Loucy (cell line): Measurements from ENCODE around the gene RGL3.

Source experiments
- H2AFZ ChIP-seq: fragments of 200-600 bp; sonication (generic); 2 replicates; pipeline ENCODE4 v1.6.0; 2016; ENCODE audit warnings: antibody characterized with exemption, mild to moderate bottlenecking, low read length, moderate library complexity
- H3F3A ChIP-seq: fragments of 200-600 bp; 2 replicates; pipeline ENCODE4 v1.6.0; 2016; ENCODE audit warnings: antibody characterized with exemption, low read depth, mild to moderate bottlenecking
- H3K27me3 ChIP-seq: fragments of 200-600 bp; sonication (generic); 2 replicates; pipeline ENCODE4 v1.6.1; 2014; ENCODE audit warnings: low read length, mild to moderate bottlenecking; ENCODE audit not compliant: insufficient read depth, poor library complexity, severe bottlenecking
- H3K36me3 ChIP-seq: fragments of 200-600 bp; sonication (generic); 2 replicates; pipeline ENCODE4 v1.6.1; 2016; ENCODE audit warnings: low read length; ENCODE audit not compliant: insufficient read depth
- H3K4me1 ChIP-seq: fragments of 200-600 bp; sonication (generic); 2 replicates; pipeline ENCODE4 v1.5.1; 2014; ENCODE audit warnings: low read length, mild to moderate bottlenecking; ENCODE audit not compliant: insufficient read depth, poor library complexity, severe bottlenecking
- H3K4me2 ChIP-seq: fragments of 200-600 bp; sonication (generic); 2 replicates; pipeline ENCODE4 v1.6.0; 2014; ENCODE audit warnings: antibody characterized with exemption, low read length, low read depth, mild to moderate bottlenecking; ENCODE audit not compliant: poor library complexity, severe bottlenecking
- H3K4me3 ChIP-seq: fragments of 200-600 bp; sonication (generic); 2 replicates; pipeline ENCODE4 v1.5.1; 2014; ENCODE audit warnings: low read length, mild to moderate bottlenecking, mixed read lengths; ENCODE audit not compliant: poor library complexity, severe bottlenecking
- H3K79me2 ChIP-seq: fragments of 200-600 bp; sonication (generic); 2 replicates; pipeline ENCODE4 v1.6.1; 2014; ENCODE audit warnings: low read length; ENCODE audit not compliant: insufficient read depth
- H3K9ac ChIP-seq: fragments of 200-600 bp; sonication (generic); 2 replicates; pipeline ENCODE4 v1.6.0; 2014; ENCODE audit warnings: mild to moderate bottlenecking, low read depth, low read length, moderate library complexity; ENCODE audit not compliant: poor library complexity, severe bottlenecking
- H3K9me2 ChIP-seq: fragments of 200-600 bp; sonication (generic); replicated peaks from 2 replicates; pipeline ENCODE4 v1.6.1; 2016; ENCODE audit warnings: low read depth, low read length, mixed read lengths
- H3K9me3 ChIP-seq: fragments of 200-600 bp; sonication (generic); 2 replicates; pipeline ENCODE4 v1.6.1; 2014; ENCODE audit warnings: mild to moderate bottlenecking, antibody characterized with exemption, low read length, low read depth; ENCODE audit not compliant: insufficient read depth
- H4K20me1 ChIP-seq: fragments of 200-600 bp; sonication (generic); 2 replicates; pipeline ENCODE4 v1.6.0; 2014; ENCODE audit warnings: antibody characterized with exemption, low read length, mild to moderate bottlenecking; ENCODE audit not compliant: insufficient read depth, poor library complexity, severe bottlenecking
- EZH2phosphoT487 ChIP-seq: fragments of 200-600 bp; IDR thresholded peaks from 2 replicates; pipeline ENCODE4 v1.6.1; 2018; ENCODE audit warnings: antibody characterized with exemption, mild to moderate bottlenecking, moderate library complexity, borderline replicate concordance
- TF ChIP-seq, protein P1 (sequence below): fragments of 200-600 bp; sonication (generic); conservative IDR thresholded peaks from 2 replicates; pipeline ENCODE4 v1.5.1; 2014; ENCODE audit warnings: mild to moderate bottlenecking, antibody characterized with exemption, low read length

Gene RGL3

DNA sequence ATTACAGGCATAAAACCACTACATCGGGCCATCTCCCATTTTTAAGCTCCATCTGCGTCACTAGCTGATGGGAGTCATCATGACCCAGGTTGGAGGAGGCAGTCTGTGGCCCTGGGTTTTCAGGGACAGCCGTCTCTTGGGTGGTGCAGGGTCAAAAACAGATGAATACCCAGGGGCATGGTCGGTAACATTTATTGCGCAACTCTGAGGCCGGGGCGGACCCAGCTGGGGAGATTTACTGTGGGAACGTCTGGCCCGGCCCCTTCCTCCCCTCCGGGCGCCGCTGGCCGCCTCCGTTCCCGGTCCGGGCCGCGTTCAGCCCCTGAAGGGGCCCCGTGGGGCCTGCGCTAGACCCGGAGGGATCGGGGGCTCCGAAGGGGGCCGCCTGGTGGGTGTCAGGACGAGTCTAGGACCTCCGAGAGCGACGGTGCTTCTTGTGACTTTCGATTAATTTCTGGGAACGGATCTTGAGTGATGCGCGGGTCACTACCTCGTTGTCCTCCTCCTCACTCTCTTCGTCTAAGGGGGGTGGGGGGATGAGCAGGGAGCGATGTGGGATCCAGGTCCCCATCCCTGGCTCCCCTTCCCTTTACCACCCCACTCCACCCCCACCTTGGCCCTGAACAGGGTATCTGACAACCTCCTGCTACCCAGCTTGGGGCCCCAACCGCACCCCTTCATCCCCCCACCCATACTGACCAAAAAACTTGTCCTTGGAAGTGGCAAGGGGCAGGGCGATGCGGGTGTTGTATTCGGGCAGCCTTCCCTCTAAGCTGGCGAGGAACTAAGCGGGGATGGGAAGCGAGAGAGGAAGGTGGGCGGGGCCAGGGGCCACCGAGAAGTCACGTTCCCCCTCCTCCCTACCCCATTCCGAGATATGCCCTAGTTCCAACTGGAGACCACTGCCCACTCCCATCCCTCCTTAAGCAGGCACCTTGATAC is 1.6 kb upstream of the RGL3 start:
- no peak overlapping the region for H3K9ac ChIP-seq
- no peaks in the 10 kb centered on the region for H3K9me2 ChIP-seq
- H3K79me2 ChIP-seq = no peaks in the 10 kb centered on the region
- no peak overlapping the region for H3K4me2 ChIP-seq
- TF ChIP-seq EZH2phosphoT487 = no peak
- TF ChIP-seq, protein P1, sequence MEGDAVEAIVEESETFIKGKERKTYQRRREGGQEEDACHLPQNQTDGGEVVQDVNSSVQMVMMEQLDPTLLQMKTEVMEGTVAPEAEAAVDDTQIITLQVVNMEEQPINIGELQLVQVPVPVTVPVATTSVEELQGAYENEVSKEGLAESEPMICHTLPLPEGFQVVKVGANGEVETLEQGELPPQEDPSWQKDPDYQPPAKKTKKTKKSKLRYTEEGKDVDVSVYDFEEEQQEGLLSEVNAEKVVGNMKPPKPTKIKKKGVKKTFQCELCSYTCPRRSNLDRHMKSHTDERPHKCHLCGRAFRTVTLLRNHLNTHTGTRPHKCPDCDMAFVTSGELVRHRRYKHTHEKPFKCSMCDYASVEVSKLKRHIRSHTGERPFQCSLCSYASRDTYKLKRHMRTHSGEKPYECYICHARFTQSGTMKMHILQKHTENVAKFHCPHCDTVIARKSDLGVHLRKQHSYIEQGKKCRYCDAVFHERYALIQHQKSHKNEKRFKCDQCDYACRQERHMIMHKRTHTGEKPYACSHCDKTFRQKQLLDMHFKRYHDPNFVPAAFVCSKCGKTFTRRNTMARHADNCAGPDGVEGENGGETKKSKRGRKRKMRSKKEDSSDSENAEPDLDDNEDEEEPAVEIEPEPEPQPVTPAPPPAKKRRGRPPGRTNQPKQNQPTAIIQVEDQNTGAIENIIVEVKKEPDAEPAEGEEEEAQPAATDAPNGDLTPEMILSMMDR = no peak
- no peaks in the 10 kb centered on the region for H3K9me3 ChIP-seq
- no peaks in the 10 kb centered on the region for H3K36me3 ChIP-seq
- H3K27me3 ChIP-seq = no peaks in the 10 kb centered on the region
- H2AFZ ChIP-seq = no peak overlapping the region
- H4K20me1 ChIP-seq = no peaks in the 10 kb centered on the region
- H3K4me3 ChIP-seq = no peak overlapping the region
- no peaks in the 10 kb centered on the region for H3K4me1 ChIP-seq
- no peaks in the 10 kb centered on the region for H3F3A ChIP-seq

- Histone ChIP-seq H4K20me1 (no peaks in the 10 kb centered on the region), H3K9ac (no peak overlapping the region), H3K9me3 (no peaks in the 10 kb centered on the region), H3F3A (no peaks in the 10 kb centered on the region), H3K4me1 (no peaks in the 10 kb centered on the region), H3K36me3 (no peaks in the 10 kb centered on the region), H3K79me2 (no peaks in the 10 kb centered on the region), H3K27me3 (no peaks in the 10 kb centered on the region), H3K4me2 (no peak overlapping the region), H3K4me3 (no peak overlapping the region), H3K9me2 (no peaks in the 10 kb centered on the region), H2AFZ (no peak overlapping the region)
- TF ChIP-seq, protein P1 = no peak
- no peak for TF ChIP-seq EZH2phosphoT487
Observed at GRCh38 chr19:11418094-11418548, 993 bp downstream of the RGL3 start.

GRCh38 chr19:11416346-11417052 is 2.6 kb downstream of the RGL3 start:
- H4K20me1 ChIP-seq = no peaks in the 10 kb centered on the region
- no peaks in the 10 kb centered on the region for H3F3A ChIP-seq
- no peaks in the 10 kb centered on the region for H3K36me3 ChIP-seq
- no peak overlapping the region for H3K4me3 ChIP-seq
- no peaks in the 10 kb centered on the region for H3K27me3 ChIP-seq
- no peak overlapping the region for H3K9ac ChIP-seq
- no peaks in the 10 kb centered on the region for H3K9me3 ChIP-seq
- no peaks in the 10 kb centered on the region for H3K4me1 ChIP-seq
- TF ChIP-seq EZH2phosphoT487 = no peak
- TF ChIP-seq, protein P1 = no peak
- H3K79me2 ChIP-seq = no peaks in the 10 kb centered on the region
- no peak overlapping the region for H2AFZ ChIP-seq
- H3K9me2 ChIP-seq = no peaks in the 10 kb centered on the region
- H3K4me2 ChIP-seq = no peak overlapping the region
